Loucy (cell line): ENCODE measurements around the gene RNF103.

Source experiments
- H2AFZ ChIP-seq: fragments of 200-600 bp; sonication (generic); 2 replicates; pipeline ENCODE4 v1.6.0; 2016; ENCODE audit warnings: antibody characterized with exemption, mild to moderate bottlenecking, low read length, moderate library complexity
- H3F3A ChIP-seq: fragments of 200-600 bp; 2 replicates; pipeline ENCODE4 v1.6.0; 2016; ENCODE audit warnings: antibody characterized with exemption, low read depth, mild to moderate bottlenecking
- H3K27me3 ChIP-seq: fragments of 200-600 bp; sonication (generic); 2 replicates; pipeline ENCODE4 v1.6.1; 2014; ENCODE audit warnings: low read length, mild to moderate bottlenecking; ENCODE audit not compliant: insufficient read depth, poor library complexity, severe bottlenecking
- H3K36me3 ChIP-seq: fragments of 200-600 bp; sonication (generic); 2 replicates; pipeline ENCODE4 v1.6.1; 2016; ENCODE audit warnings: low read length; ENCODE audit not compliant: insufficient read depth
- H3K4me1 ChIP-seq: fragments of 200-600 bp; sonication (generic); 2 replicates; pipeline ENCODE4 v1.5.1; 2014; ENCODE audit warnings: low read length, mild to moderate bottlenecking; ENCODE audit not compliant: insufficient read depth, poor library complexity, severe bottlenecking
- H3K4me2 ChIP-seq: fragments of 200-600 bp; sonication (generic); 2 replicates; pipeline ENCODE4 v1.6.0; 2014; ENCODE audit warnings: antibody characterized with exemption, low read length, low read depth, mild to moderate bottlenecking; ENCODE audit not compliant: poor library complexity, severe bottlenecking
- H3K4me3 ChIP-seq: fragments of 200-600 bp; sonication (generic); 2 replicates; pipeline ENCODE4 v1.5.1; 2014; ENCODE audit warnings: low read length, mild to moderate bottlenecking, mixed read lengths; ENCODE audit not compliant: poor library complexity, severe bottlenecking
- H3K79me2 ChIP-seq: fragments of 200-600 bp; sonication (generic); 2 replicates; pipeline ENCODE4 v1.6.1; 2014; ENCODE audit warnings: low read length; ENCODE audit not compliant: insufficient read depth
- H3K9ac ChIP-seq: fragments of 200-600 bp; sonication (generic); 2 replicates; pipeline ENCODE4 v1.6.0; 2014; ENCODE audit warnings: mild to moderate bottlenecking, low read depth, low read length, moderate library complexity; ENCODE audit not compliant: poor library complexity, severe bottlenecking
- H3K9me2 ChIP-seq: fragments of 200-600 bp; sonication (generic); replicated peaks from 2 replicates; pipeline ENCODE4 v1.6.1; 2016; ENCODE audit warnings: low read depth, low read length, mixed read lengths
- H3K9me3 ChIP-seq: fragments of 200-600 bp; sonication (generic); 2 replicates; pipeline ENCODE4 v1.6.1; 2014; ENCODE audit warnings: mild to moderate bottlenecking, antibody characterized with exemption, low read length, low read depth; ENCODE audit not compliant: insufficient read depth
- H4K20me1 ChIP-seq: fragments of 200-600 bp; sonication (generic); 2 replicates; pipeline ENCODE4 v1.6.0; 2014; ENCODE audit warnings: antibody characterized with exemption, low read length, mild to moderate bottlenecking; ENCODE audit not compliant: insufficient read depth, poor library complexity, severe bottlenecking
- CTCF ChIP-seq: fragments of 200-600 bp; sonication (generic); conservative IDR thresholded peaks from 2 replicates; pipeline ENCODE4 v1.5.1; 2014; ENCODE audit warnings: mild to moderate bottlenecking, antibody characterized with exemption, low read length
- EZH2phosphoT487 ChIP-seq: fragments of 200-600 bp; IDR thresholded peaks from 2 replicates; pipeline ENCODE4 v1.6.1; 2018; ENCODE audit warnings: antibody characterized with exemption, mild to moderate bottlenecking, moderate library complexity, borderline replicate concordance

Gene RNF103

GRCh38 chr2:86615596-86615995, 8.1 kb downstream of the RNF103 start:
- Histone ChIP-seq H3F3A (no peaks in the 10 kb centered on the region), H3K4me1 (peaks cover 45% of the 10 kb centered on the region), H3K27me3 (no peaks in the 10 kb centered on the region), H3K4me2 (peak overlapping the region; percentile 45), H3K9me3 (no peaks in the 10 kb centered on the region), H4K20me1 (peaks cover 37% of the 10 kb centered on the region), H3K9me2 (no peaks in the 10 kb centered on the region), H3K9ac (no peak overlapping the region), H2AFZ (no peak overlapping the region), H3K79me2 (peaks cover 46% of the 10 kb centered on the region), H3K4me3 (no peak overlapping the region), H3K36me3 (peaks cover 13% of the 10 kb centered on the region)
- no peak for TF ChIP-seq CTCF
- no peak for TF ChIP-seq EZH2phosphoT487

GRCh38 chr2:86613515-86613914, 10.2 kb downstream of the RNF103 start:
- peaks cover 27% of the 10 kb centered on the region for H3K4me1 ChIP-seq
- H3K36me3 ChIP-seq: peaks cover 26% of the 10 kb centered on the region
- H3K9ac ChIP-seq: no peak overlapping the region
- no peaks in the 10 kb centered on the region for H3K9me2 ChIP-seq
- no peak overlapping the region for H3K4me2 ChIP-seq
- H2AFZ ChIP-seq: no peak overlapping the region
- TF ChIP-seq EZH2phosphoT487 (no peak), CTCF (no peak)
- no peaks in the 10 kb centered on the region for H3F3A ChIP-seq
- peaks cover 19% of the 10 kb centered on the region for H4K20me1 ChIP-seq
- peaks cover 26% of the 10 kb centered on the region for H3K79me2 ChIP-seq
- no peak overlapping the region for H3K4me3 ChIP-seq
- no peaks in the 10 kb centered on the region for H3K9me3 ChIP-seq
- no peaks in the 10 kb centered on the region for H3K27me3 ChIP-seq

GRCh38 chr2:86610871-86611270, 12.8 kb downstream of the RNF103 start:
- no peaks in the 10 kb centered on the region for H3K27me3 ChIP-seq
- no peaks in the 10 kb centered on the region for H3F3A ChIP-seq
- H3K9me3 ChIP-seq: no peaks in the 10 kb centered on the region
- peaks cover 9% of the 10 kb centered on the region for H3K4me1 ChIP-seq
- H3K36me3 ChIP-seq: peaks cover 28% of the 10 kb centered on the region
- peaks cover 7% of the 10 kb centered on the region for H3K79me2 ChIP-seq
- H3K9ac ChIP-seq: no peak overlapping the region
- no peak overlapping the region for H3K4me3 ChIP-seq
- H3K9me2 ChIP-seq: no peaks in the 10 kb centered on the region
- H4K20me1 ChIP-seq: peaks cover 2% of the 10 kb centered on the region
- no peak overlapping the region for H2AFZ ChIP-seq
- no peak for TF ChIP-seq EZH2phosphoT487
- no peak for TF ChIP-seq CTCF
- no peak overlapping the region for H3K4me2 ChIP-seq
